DND-41 (cell line): ENCODE results near the gene PRSS57.
"Not testable (repeated sequence)": the region's sequence is repeated elsewhere in the genome, so short reads cannot be mapped to it uniquely, and the experiment has no call there.

Experiments
- ATAC-seq: fragments of 200-7000 bp; cut with Tn5 transposase; 3 replicates; pipeline ENCODE4 v1.9.1; 2021; ENCODE audit warnings: low read depth; ENCODE audit not compliant: insufficient read depth
- DNase-seq: peaks from one replicate; pipeline ENCODE4 v3.0.0-alpha.2; 2020
- H2AFZ ChIP-seq: 2 replicates; pipeline ENCODE4 v1.6.0; 2012; ENCODE audit warnings: low read depth, low read length
- H3K27ac ChIP-seq: 2 replicates; pipeline ENCODE4 v1.5.1; 2012; ENCODE audit warnings: low read length, inconsistent platforms
- H3K27me3 ChIP-seq: fragments of 200-600 bp; sonication (generic); 2 replicates; pipeline ENCODE4 v1.6.0; 2012; ENCODE audit warnings: low read length, mild to moderate bottlenecking, inconsistent platforms; ENCODE audit not compliant: insufficient read depth, poor library complexity
- H3K36me3 ChIP-seq: 2 replicates; pipeline ENCODE4 v1.5.1; 2012; ENCODE audit warnings: low read length, inconsistent platforms; ENCODE audit not compliant: insufficient read depth
- H3K4me1 ChIP-seq: 2 replicates; pipeline ENCODE4 v1.5.1; 2012; ENCODE audit warnings: mild to moderate bottlenecking, low read length; ENCODE audit not compliant: insufficient read depth
- H3K4me2 ChIP-seq: 2 replicates; pipeline ENCODE4 v1.6.0; 2012; ENCODE audit warnings: mild to moderate bottlenecking, moderate library complexity, low read length, inconsistent platforms; ENCODE audit not compliant: insufficient read depth
- H3K4me3 ChIP-seq, 2 experiments: fragments of 200-600 bp in 1 of 2; shearing (Covaris generic) in 1 of 2; 2 replicates each; pipeline ENCODE4 v1.5.1; 2012 to 2016; ENCODE audit warnings: inconsistent platforms in 2 of 2, low read length in 2 of 2, mild to moderate bottlenecking in 2 of 2, low read depth in 1 of 2, moderate library complexity in 1 of 2
- H3K79me2 ChIP-seq: 2 replicates; pipeline ENCODE4 v1.6.0; 2012; ENCODE audit warnings: low read length, inconsistent platforms; ENCODE audit not compliant: insufficient read depth
- H3K9ac ChIP-seq: 2 replicates; pipeline ENCODE4 v1.6.0; 2012; ENCODE audit warnings: low read depth, mild to moderate bottlenecking, inconsistent platforms, low read length, moderate library complexity
- H3K9me3 ChIP-seq: 2 replicates; pipeline ENCODE4 v1.5.1; 2012; ENCODE audit warnings: low read length, moderate library complexity, mild to moderate bottlenecking, inconsistent platforms; ENCODE audit not compliant: insufficient read depth, severe bottlenecking
- H4K20me1 ChIP-seq: 2 replicates; pipeline ENCODE4 v1.6.0; 2012; ENCODE audit warnings: low read length; ENCODE audit not compliant: insufficient read depth
- CTCF ChIP-seq: IDR thresholded peaks from 2 replicates; pipeline ENCODE4 v1.5.1; 2012; ENCODE audit warnings: borderline replicate concordance, low read length, moderate library complexity, mild to moderate bottlenecking; ENCODE audit not compliant: poor library complexity, severe bottlenecking; ENCODE audit errors: extremely low read depth
- EZH2 ChIP-seq: IDR thresholded peaks from 3 replicates; pipeline ENCODE4 v1.6.1; 2012; ENCODE audit warnings: borderline replicate concordance, low read depth, mild to moderate bottlenecking, moderate library complexity, low read length, inconsistent platforms; ENCODE audit not compliant: severe bottlenecking

PRSS57 gene

GRCh38 chr19:670609-671075, 24.6 kb downstream of the PRSS57 start:
- Histone ChIP-seq H3K4me2 (no peak overlapping the region), H3K27ac (no peak overlapping the region), H3K4me3 (no peak overlapping the region), H3K9ac (no peak overlapping the region), H3K27me3 (no peaks in the 10 kb centered on the region), H3K9me3 (no peaks in the 10 kb centered on the region), H4K20me1 (no peaks in the 10 kb centered on the region), H2AFZ (no peak overlapping the region), H3K36me3 (no peaks in the 10 kb centered on the region), H3K4me1 (no peaks in the 10 kb centered on the region), H3K79me2 (no peaks in the 10 kb centered on the region)
- TF ChIP-seq EZH2 (no peak), CTCF (peak; percentile 17)
- peak; percentile 35; the same call in 1 of the 3 replicates for ATAC-seq
- DNase-seq: no peak

GRCh38 chr19:668675-669434, 26.4 kb downstream of the PRSS57 start:
- H3K27ac ChIP-seq, H4K20me1 ChIP-seq, ATAC-seq, H3K27me3 ChIP-seq, H3K36me3 ChIP-seq, H3K9me3 ChIP-seq, H3K4me3 ChIP-seq, H2AFZ ChIP-seq, DNase-seq, H3K9ac ChIP-seq, H3K4me2 ChIP-seq, H3K79me2 ChIP-seq: not testable (repeated sequence)
- peaks cover 14% of the 10 kb centered on the region for H3K4me1 ChIP-seq

DNA sequence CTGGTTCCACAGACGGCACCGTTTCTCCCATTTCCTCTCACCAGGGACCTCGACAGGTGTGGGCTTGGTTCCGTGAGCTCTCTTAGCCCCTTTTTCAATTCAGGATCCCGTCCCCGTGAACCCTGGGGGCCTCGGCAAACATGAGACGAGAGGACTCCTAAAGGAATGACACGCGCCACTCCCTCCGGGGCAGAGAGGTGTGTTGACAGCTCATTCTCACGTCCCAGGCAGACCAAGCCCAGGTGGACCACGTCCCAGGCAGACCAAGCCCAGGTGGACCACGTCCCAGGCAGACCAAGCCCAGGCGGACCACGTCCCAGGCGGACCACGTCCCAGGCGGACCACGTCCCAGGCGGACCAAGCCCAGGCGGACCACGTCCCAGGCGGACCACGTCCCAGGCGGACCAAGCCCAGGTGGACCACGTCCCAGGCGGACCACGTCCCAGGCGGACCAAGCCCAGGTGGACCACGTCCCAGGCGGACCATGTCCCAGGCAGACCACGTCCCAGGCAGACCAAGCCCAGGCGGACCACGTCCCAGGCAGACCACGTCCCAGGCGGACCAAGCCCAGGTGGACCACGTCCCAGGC, 28.2 kb downstream of the PRSS57 start:
- not testable (repeated sequence) for H2AFZ ChIP-seq, H3K9me3 ChIP-seq, H3K27ac ChIP-seq, H4K20me1 ChIP-seq, H3K27me3 ChIP-seq, DNase-seq, ATAC-seq, H3K9ac ChIP-seq, H3K4me3 ChIP-seq, H3K4me2 ChIP-seq, H3K36me3 ChIP-seq
- H3K4me1 ChIP-seq: peaks cover 21% of the 10 kb centered on the region
- peaks cover 14% of the 10 kb centered on the region for H3K79me2 ChIP-seq

DNA sequence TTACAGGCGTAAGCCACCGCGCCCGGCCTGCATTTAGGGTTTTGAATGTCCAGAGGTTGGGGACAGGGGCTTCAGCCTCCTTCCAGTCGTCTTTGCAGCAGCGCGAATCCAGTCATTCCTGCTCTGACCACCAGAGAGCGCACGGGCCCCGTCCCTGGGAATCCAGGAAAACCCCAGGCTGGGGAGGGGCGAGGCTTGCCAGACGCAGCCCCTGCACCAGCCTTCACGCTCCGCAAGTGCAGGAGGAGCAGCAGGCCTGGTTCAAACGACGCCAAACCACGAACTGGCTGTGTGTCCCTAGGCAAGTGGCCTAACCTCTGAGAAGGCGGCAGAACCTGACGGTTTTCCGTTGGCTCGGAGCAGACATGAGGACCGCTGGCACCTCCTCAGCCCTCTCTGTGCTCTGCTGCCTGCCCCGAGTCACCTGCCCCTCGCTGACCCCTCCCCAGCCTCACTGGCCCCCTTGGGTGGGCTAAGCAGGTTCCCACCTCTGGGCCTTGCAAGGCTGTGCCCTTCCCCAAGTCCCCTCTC, 30.3 kb downstream of the PRSS57 start:
- Histone ChIP-seq H2AFZ (peak overlapping the region; percentile 80), H3K27me3 (no peaks in the 10 kb centered on the region), H3K79me2 (peaks cover 35% of the 10 kb centered on the region), H3K9me3 (no peaks in the 10 kb centered on the region), H3K9ac (peak overlapping the region; percentile 30), H3K36me3 (peaks cover 19% of the 10 kb centered on the region), H3K4me3 (no peak overlapping the region), H3K27ac (no peak overlapping the region), H3K4me1 (peaks cover 42% of the 10 kb centered on the region), H4K20me1 (peaks cover 28% of the 10 kb centered on the region), H3K4me2 (peak overlapping the region; percentile 62)
- DNase-seq: peak; percentile 88
- TF ChIP-seq EZH2 (no peak), CTCF (peak; percentile 91)
- peak; percentile 52 for ATAC-seq
